ENCODE data around the gene PIP5K1C. TPM values are rescaled to one million over a fixed set of nuclear protein-coding genes. Genes with fewer than 3 reads are reported as not detected.

PIP5K1C gene
- total RNA-seq, 1 experiment from 2014 or later: 11.8 TPM

GRCh38 chr19:3679581-3679980, 20.7 kb downstream of the PIP5K1C start:
- Histone ChIP-seq H3K9me3 (replicated peaks) (no peaks in the 10 kb centered on the region), H3K27ac (no peak overlapping the region), H3K4me1 (peaks cover 6% of the 10 kb centered on the region; the same call in 1 of the 2 replicates), H3K27me3 (no peaks in the 10 kb centered on the region), H3K36me3 (no peaks in the 10 kb centered on the region), H3K4me3 (no peak overlapping the region)
- no peak for DNase-seq

GRCh38 chr19:3679138-3679537, 21.1 kb downstream of the PIP5K1C start:
- DNase-seq: no peak
- H3K4me3 ChIP-seq: no peak overlapping the region
- no peaks in the 10 kb centered on the region for H3K9me3 ChIP-seq (replicated peaks)
- H3K27me3 ChIP-seq: no peaks in the 10 kb centered on the region
- no peak overlapping the region for H3K27ac ChIP-seq
- peaks cover 6% of the 10 kb centered on the region; the same call in 1 of the 2 replicates for H3K4me1 ChIP-seq
- no peaks in the 10 kb centered on the region for H3K36me3 ChIP-seq

- H3K4me3 ChIP-seq: no peak overlapping the region
- H3K27me3 ChIP-seq: no peaks in the 10 kb centered on the region
- peaks cover 3% of the 10 kb centered on the region; the same call in 1 of the 2 replicates for H3K4me1 ChIP-seq
- no peak for DNase-seq
- no peaks in the 10 kb centered on the region for H3K9me3 ChIP-seq (replicated peaks)
- H3K27ac ChIP-seq: no peak overlapping the region
- H3K36me3 ChIP-seq: no peaks in the 10 kb centered on the region
These were observed 22.1 kb downstream of the PIP5K1C start for GRCh38 chr19:3678188-3678587.

- Histone ChIP-seq H3K36me3 (no peaks in the 10 kb centered on the region), H3K4me1 (peaks cover 13% of the 10 kb centered on the region), H3K4me3 (no peak overlapping the region), H3K27ac (no peak overlapping the region), H3K9me3 (replicated peaks) (no peaks in the 10 kb centered on the region), H3K27me3 (no peaks in the 10 kb centered on the region)
- no peak for DNase-seq
These were observed 25.3 kb downstream of the PIP5K1C start for GRCh38 chr19:3674784-3675543.

GRCh38 chr19:3673506-3674439, 26.5 kb downstream of the PIP5K1C start:
- no peaks in the 10 kb centered on the region for H3K9me3 ChIP-seq (replicated peaks)
- no peak overlapping the region for H3K4me3 ChIP-seq
- H3K27me3 ChIP-seq: no peaks in the 10 kb centered on the region
- no peak overlapping the region for H3K27ac ChIP-seq
- H3K36me3 ChIP-seq: no peaks in the 10 kb centered on the region
- no peak for DNase-seq
- H3K4me1 ChIP-seq: peaks cover 13% of the 10 kb centered on the region

- Histone ChIP-seq H3K27me3 (no peaks in the 10 kb centered on the region), H3K27ac (no peak overlapping the region), H3K9me3 (replicated peaks) (no peaks in the 10 kb centered on the region), H3K4me3 (no peak overlapping the region), H3K36me3 (no peaks in the 10 kb centered on the region), H3K4me1 (peaks cover 13% of the 10 kb centered on the region)
- no peak for DNase-seq
These were observed 27.3 kb downstream of the PIP5K1C start for GRCh38 chr19:3672993-3673392.

GRCh38 chr19:3672575-3672948, 27.7 kb downstream of the PIP5K1C start:
- H3K27ac ChIP-seq: peak overlapping the region; percentile 80
- DNase-seq: no peak
- H3K4me3 ChIP-seq: no peak overlapping the region
- H3K9me3 ChIP-seq (replicated peaks): no peaks in the 10 kb centered on the region
- no peaks in the 10 kb centered on the region for H3K27me3 ChIP-seq
- H3K4me1 ChIP-seq: peaks cover 13% of the 10 kb centered on the region
- H3K36me3 ChIP-seq: no peaks in the 10 kb centered on the region

- H3K27ac ChIP-seq: peak overlapping the region; percentile 80
- H3K4me1 ChIP-seq: peaks cover 13% of the 10 kb centered on the region
- H3K27me3 ChIP-seq: no peaks in the 10 kb centered on the region
- H3K4me3 ChIP-seq: peak overlapping the region; percentile 36
- no peaks in the 10 kb centered on the region for H3K36me3 ChIP-seq
- H3K9me3 ChIP-seq (replicated peaks): no peaks in the 10 kb centered on the region
- DNase-seq: peak; percentile 47 to 59
These were observed 28.3 kb downstream of the PIP5K1C start for GRCh38 chr19:3671680-3672574.

GRCh38 chr19:3670796-3671679, 29.2 kb downstream of the PIP5K1C start:
- DNase-seq: peak in 1 of 2 experiments; percentile 37
- H3K4me3 ChIP-seq: peak overlapping the region; percentile 36
- H3K4me1 ChIP-seq: peaks cover 13% of the 10 kb centered on the region
- no peaks in the 10 kb centered on the region for H3K9me3 ChIP-seq (replicated peaks)
- H3K36me3 ChIP-seq: no peaks in the 10 kb centered on the region
- H3K27me3 ChIP-seq: no peaks in the 10 kb centered on the region
- H3K27ac ChIP-seq: peak overlapping the region; percentile 80

- Histone ChIP-seq H3K4me3 (peak overlapping the region; percentile 36), H3K27ac (peak overlapping the region; percentile 80), H3K4me1 (peaks cover 13% of the 10 kb centered on the region)
These were observed 30.1 kb downstream of the PIP5K1C start for GRCh38 chr19:3669947-3670795.

GRCh38 chr19:3669082-3669946, 31.0 kb downstream of the PIP5K1C start:
- no peaks in the 10 kb centered on the region for H3K9me3 ChIP-seq (replicated peaks)
- no peak overlapping the region for H3K27ac ChIP-seq
- DNase-seq: no peak
- no peaks in the 10 kb centered on the region for H3K27me3 ChIP-seq
- no peak overlapping the region for H3K4me3 ChIP-seq
- H3K36me3 ChIP-seq: no peaks in the 10 kb centered on the region
- peaks cover 13% of the 10 kb centered on the region for H3K4me1 ChIP-seq

More at GRCh38 chr19:3669947-3670795, 30.1 kb downstream of the PIP5K1C start:
- Histone ChIP-seq H3K9me3 (replicated peaks) (no peaks in the 10 kb centered on the region), H3K36me3 (no peaks in the 10 kb centered on the region), H3K27me3 (no peaks in the 10 kb centered on the region)
- DNase-seq: peak; percentile 57

Data from SJCRH30 (cell line).